ENCODE results near the gene SETD3.

Gene SETD3

DNA sequence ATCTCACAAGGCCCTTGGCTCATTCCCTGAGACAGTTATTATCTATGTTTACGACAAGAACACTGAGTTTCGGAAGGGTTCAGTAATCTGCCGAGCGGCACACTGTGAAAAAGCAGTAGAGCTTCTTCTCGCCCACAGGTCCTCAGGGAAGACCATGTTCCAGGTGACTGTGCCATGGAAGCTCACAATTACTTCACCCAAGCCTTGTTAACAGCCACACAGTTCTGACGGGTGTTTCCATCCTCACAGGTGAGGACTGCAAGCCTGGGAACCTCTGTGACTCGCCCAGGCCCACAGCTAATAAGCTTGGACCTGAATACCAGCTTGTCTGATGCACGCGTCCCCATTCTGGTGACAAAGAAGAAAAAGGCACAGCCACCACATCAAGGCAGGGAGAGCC is 15.4 kb downstream of the SETD3 start:
- POLR2A ChIA-PET: interaction anchor here (1.4 kb wide), 1 partner anchor 16 kb away, joined by 3 read pairs; the partner anchor contains the start of genes CCNK and SETD3
- no peak for DNase-seq (ENCODE audit: extremely low spot score)
- TF ChIP-seq, protein P1, sequence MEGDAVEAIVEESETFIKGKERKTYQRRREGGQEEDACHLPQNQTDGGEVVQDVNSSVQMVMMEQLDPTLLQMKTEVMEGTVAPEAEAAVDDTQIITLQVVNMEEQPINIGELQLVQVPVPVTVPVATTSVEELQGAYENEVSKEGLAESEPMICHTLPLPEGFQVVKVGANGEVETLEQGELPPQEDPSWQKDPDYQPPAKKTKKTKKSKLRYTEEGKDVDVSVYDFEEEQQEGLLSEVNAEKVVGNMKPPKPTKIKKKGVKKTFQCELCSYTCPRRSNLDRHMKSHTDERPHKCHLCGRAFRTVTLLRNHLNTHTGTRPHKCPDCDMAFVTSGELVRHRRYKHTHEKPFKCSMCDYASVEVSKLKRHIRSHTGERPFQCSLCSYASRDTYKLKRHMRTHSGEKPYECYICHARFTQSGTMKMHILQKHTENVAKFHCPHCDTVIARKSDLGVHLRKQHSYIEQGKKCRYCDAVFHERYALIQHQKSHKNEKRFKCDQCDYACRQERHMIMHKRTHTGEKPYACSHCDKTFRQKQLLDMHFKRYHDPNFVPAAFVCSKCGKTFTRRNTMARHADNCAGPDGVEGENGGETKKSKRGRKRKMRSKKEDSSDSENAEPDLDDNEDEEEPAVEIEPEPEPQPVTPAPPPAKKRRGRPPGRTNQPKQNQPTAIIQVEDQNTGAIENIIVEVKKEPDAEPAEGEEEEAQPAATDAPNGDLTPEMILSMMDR (IDR thresholded peaks at IDR 0.05; ENCODE audit: control extremely low read depth, extremely low read depth, low read depth, missing control alignments): no peak
- CTCF ChIA-PET: interaction anchor here (0.9 kb wide), 1 partner anchor 8 kb away, joined by 3 read pairs; no protein-coding TSS in a partner anchor

DNA sequence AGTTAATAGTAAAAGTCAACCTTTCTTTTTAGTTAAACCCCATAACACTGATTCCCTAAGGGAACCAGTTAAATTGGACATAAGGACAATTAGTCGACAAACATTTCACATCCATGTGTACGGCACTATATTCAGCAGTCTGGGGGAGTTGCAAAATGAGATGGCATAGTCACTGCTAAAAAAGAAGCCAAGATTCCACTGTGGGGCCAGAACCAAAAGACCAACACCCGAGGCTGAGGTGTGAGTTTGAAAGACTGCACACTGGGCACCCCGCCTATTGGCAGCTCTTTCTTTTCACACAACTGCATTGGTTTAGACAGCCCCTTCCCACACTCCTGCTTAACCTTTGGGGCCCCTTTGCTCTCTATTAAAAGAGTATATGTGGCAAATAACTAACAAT is 16.7 kb downstream of the SETD3 start:
- TF ChIP-seq, protein P1 (IDR thresholded peaks at IDR 0.05; ENCODE audit: control extremely low read depth, extremely low read depth, low read depth, missing control alignments): no peak
- ChIA-PET POLR2A (no interaction called here), CTCF (no interaction called here)
- no peak for DNase-seq (ENCODE audit: extremely low spot score)

DNA sequence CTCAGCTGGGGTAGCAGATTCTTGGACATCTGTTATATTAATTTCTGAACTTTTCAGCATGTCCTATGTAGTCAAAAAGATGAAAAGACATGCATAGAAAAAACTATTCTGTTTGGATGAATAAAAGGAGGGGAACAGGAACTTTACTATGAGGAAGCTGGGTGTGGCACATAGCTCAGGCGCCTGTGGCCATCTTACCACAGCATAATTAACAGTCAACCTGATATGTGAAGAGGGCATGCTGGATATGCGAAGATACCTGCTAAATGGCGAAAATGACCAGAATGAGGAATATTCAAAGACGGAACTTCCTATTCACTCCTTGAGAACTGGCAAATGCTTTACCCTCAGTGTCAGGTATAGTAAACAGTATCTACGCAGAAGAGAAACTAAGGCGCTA is 18.4 kb downstream of the SETD3 start:
- DNase-seq (ENCODE audit: extremely low spot score): no peak
- TF ChIP-seq, protein P1 (IDR thresholded peaks at IDR 0.05; ENCODE audit: control extremely low read depth, extremely low read depth, low read depth, missing control alignments): no peak
- ChIA-PET POLR2A (no interaction called here), CTCF (interaction anchor here (1.0 to 1.7 kb wide), 2 partner anchors 14 to 16 kb away, joined by 3 to 4 read pairs; no protein-coding TSS in a partner anchor)

DNA sequence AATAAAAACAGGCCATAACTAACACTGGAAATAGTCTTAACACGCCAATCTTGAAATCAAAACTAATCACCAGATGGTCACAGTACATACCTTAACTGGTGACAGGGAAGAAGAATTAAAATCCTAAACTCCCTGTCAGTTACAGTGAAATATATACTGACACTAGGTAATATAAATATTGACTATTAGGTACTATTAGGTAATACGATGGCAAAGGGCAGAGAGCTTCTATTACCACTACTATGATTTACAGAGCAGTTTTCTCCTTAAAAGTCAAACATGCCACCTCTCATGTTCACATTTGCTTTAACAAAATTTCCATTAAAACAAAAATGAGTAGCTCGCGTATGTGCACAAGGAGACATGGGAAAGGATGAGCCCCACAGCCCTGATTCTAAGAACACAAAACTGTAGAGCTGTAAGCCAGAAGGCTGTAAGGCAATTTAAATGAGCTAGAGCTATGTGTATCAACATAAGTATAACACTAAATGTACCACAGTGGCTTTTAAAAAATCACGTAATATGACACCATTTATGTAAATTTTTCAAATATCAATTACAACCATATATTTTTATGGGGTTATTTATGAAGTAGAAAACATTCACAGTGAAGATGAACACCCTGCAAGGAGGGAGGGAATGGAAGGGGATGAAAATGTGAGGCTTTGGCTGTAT is 19.1 kb downstream of the SETD3 start:
- TF ChIP-seq, protein P1 (IDR thresholded peaks at IDR 0.05; ENCODE audit: control extremely low read depth, extremely low read depth, low read depth, missing control alignments): no peak
- ChIA-PET POLR2A (no interaction called here), CTCF (interaction anchor here (1.6 to 1.7 kb wide), 2 partner anchors 11 to 15 kb away, joined by 4 to 7 read pairs; no protein-coding TSS in a partner anchor)
- no peak for DNase-seq (ENCODE audit: extremely low spot score)

DNA sequence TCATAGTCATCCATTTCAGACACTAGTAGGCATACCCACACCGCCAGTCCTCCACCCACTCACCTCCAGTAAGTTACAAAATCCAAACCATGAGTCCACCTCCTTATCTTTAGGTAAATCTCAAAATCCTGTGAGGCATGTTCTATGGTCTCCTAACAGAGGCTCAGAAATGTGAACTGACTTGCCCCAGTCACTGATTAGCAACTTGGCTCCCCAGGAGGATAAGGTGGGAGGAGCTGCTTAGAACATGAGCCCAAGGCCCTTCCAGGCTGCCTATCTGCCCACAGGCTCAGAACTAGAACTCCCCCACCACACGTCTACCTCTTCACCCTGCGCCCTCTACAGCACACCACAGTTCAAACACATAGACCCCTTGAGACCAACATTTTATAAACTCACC is 19.9 kb downstream of the SETD3 start:
- ChIA-PET POLR2A (no interaction called here), CTCF (interaction anchor here (1.6 to 1.9 kb wide), 3 partner anchors 10 to 45 kb away, joined by 4 to 7 read pairs (median 7); no protein-coding TSS in a partner anchor)
- no peak for DNase-seq (ENCODE audit: extremely low spot score)

DNA sequence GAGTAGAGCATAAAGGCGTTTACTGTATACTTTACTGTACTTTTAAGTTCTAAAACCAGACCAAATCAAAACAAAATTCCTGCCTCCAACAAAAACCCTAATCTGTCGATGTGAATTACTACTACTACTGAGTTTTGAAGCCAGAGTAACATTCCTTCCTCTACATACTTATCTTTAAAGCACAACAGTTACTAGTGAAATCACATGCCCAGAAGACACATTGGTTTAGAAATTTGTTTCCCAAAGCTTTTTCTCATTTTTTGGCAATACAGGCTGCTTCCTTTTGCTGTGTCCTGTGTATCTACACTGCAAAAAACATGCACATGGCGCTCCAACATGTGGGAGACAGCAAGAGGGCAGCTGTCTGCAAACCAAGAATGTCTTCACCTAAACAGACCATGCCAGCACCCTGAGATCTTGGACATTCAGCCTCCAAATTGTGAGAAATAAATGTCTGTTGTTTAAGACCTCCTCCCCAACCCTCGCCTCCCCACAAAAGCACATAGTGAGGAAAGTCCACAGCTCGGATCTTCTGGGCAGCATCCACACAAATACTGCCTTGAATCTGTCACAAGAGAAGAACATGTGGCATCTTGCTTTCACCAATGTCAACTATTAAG is 21.1 kb downstream of the SETD3 start:
- TF ChIP-seq, protein P1 (IDR thresholded peaks at IDR 0.05; ENCODE audit: control extremely low read depth, extremely low read depth, low read depth, missing control alignments): no peak
- POLR2A ChIA-PET: no interaction called here
- no peak for DNase-seq (ENCODE audit: extremely low spot score)
- CTCF ChIA-PET: interaction anchor here (1.9 kb wide), 1 partner anchor 44 kb away, joined by 7 read pairs; no protein-coding TSS in a partner anchor

More for the DNA sequence above, 19.9 kb downstream of the SETD3 start:
- TF ChIP-seq, protein P1 (IDR thresholded peaks at IDR 0.05; ENCODE audit: control extremely low read depth, extremely low read depth, low read depth, missing control alignments): no peak

Data from GM10248 (cell line).